WTC11 (cell line): ENCODE results near the gene BARX2. TPM values are rescaled to one million over a fixed set of nuclear protein-coding genes. Genes with fewer than 3 reads are reported as not detected.

Source experiments
- ATAC-seq: fragments of 200-7000 bp; cut with Tn5 transposase; 2 replicates; pipeline ENCODE4 v1.10.0; 2021; ENCODE audit warnings: mild to moderate bottlenecking, moderate library complexity
- CTCF ChIA-PET: fragments of 300-600 bp; sonication (Branson Sonifier 250); formaldehyde crosslinking; loops from one replicate; lab custom pipeline; 2021; ENCODE audit warnings: antibody characterized with exemption; lab: Charles Lee
- POLR2A ChIA-PET: fragments of 350-600 bp; sonication (Branson Sonifier 250); formaldehyde crosslinking; loops from one replicate; lab custom pipeline; 2021; ENCODE audit warnings: antibody characterized with exemption; lab: Charles Lee
- DNase-seq: peaks from one replicate; pipeline ENCODE4 v3.0.0; 2021; ENCODE audit warnings: low spot score
- H3K27ac Mint-ChIP-seq: 2 replicates; pipeline ENCODE4 v1.8.0; 2021; ENCODE audit warnings: mixed read lengths
- H3K27me3 Mint-ChIP-seq: 2 replicates; pipeline ENCODE4 v1.8.0; 2021; ENCODE audit warnings: low read depth, mild to moderate bottlenecking, moderate library complexity, mixed read lengths
- H3K36me3 Mint-ChIP-seq: 2 replicates; pipeline ENCODE4 v1.8.0; 2021; ENCODE audit warnings: mixed read lengths
- H3K4me1 Mint-ChIP-seq: 2 replicates; pipeline ENCODE4 v1.8.0; 2022; ENCODE audit warnings: mixed read lengths
- H3K4me3 Mint-ChIP-seq: 2 replicates; pipeline ENCODE4 v1.8.0; 2021; ENCODE audit warnings: mild to moderate bottlenecking, moderate library complexity, mixed read lengths
- H3K9me3 Mint-ChIP-seq: 2 replicates; pipeline ENCODE4 v1.8.0; 2021; ENCODE audit warnings: mixed read lengths
- AFF4 ChIP-seq: sonication (generic); formaldehyde crosslinking; IDR thresholded peaks from 2 replicates; pipeline ENCODE4 v1.8.1; 2023; ENCODE audit warnings: mild to moderate bottlenecking, missing genetic modification reagents, borderline replicate concordance
- ATF3 ChIP-seq: sonication (generic); formaldehyde crosslinking; conservative IDR thresholded peaks from 2 replicates; pipeline ENCODE4 v1.8.1; 2022; ENCODE audit warnings: mild to moderate bottlenecking, missing genetic modification reagents
- E2F1 ChIP-seq: sonication (generic); formaldehyde crosslinking; IDR thresholded peaks from 2 replicates; pipeline ENCODE4 v1.8.0; 2022; ENCODE audit warnings: mild to moderate bottlenecking, missing genetic modification reagents
- E2F5 ChIP-seq: sonication (generic); formaldehyde crosslinking; IDR thresholded peaks from 2 replicates; pipeline ENCODE4 v1.8.1; 2022; ENCODE audit warnings: mild to moderate bottlenecking, moderate library complexity, missing genetic modification reagents
- ESRRA ChIP-seq: sonication (generic); formaldehyde crosslinking; IDR thresholded peaks from 2 replicates; pipeline ENCODE4 v1.8.1; 2022; ENCODE audit warnings: mild to moderate bottlenecking, missing genetic modification reagents, borderline replicate concordance
- FOXJ3 ChIP-seq: sonication (generic); formaldehyde crosslinking; IDR thresholded peaks from 2 replicates; pipeline ENCODE4 v1.9.0; 2021; ENCODE audit warnings: missing genetic modification reagents, mild to moderate bottlenecking, borderline replicate concordance
- JAZF1 ChIP-seq: fragments of 250-450 bp; sonication (Bioruptor Pico); IDR thresholded peaks from 2 replicates; pipeline ENCODE4 v1.9.0; 2021; ENCODE audit warnings: moderate library complexity, mild to moderate bottlenecking, inconsistent platforms
- JUN ChIP-seq: sonication (generic); formaldehyde crosslinking; IDR thresholded peaks from 2 replicates; pipeline ENCODE4 v1.8.0; 2023; ENCODE audit warnings: mild to moderate bottlenecking, missing genetic modification reagents
- KAT7 ChIP-seq: sonication (generic); formaldehyde crosslinking; IDR thresholded peaks from 2 replicates; pipeline ENCODE4 v1.8.1; 2023; ENCODE audit warnings: missing genetic modification reagents, mild to moderate bottlenecking, borderline replicate concordance
- NR1H2 ChIP-seq: sonication (generic); formaldehyde crosslinking; IDR thresholded peaks from 2 replicates; pipeline ENCODE4 v1.9.0; 2021; ENCODE audit warnings: mild to moderate bottlenecking, moderate library complexity, missing genetic modification reagents
- OVOL2 ChIP-seq: fragments of 250-450 bp; sonication (Bioruptor Pico); IDR thresholded peaks from 2 replicates; pipeline ENCODE4 v1.9.0; 2021; ENCODE audit warnings: mild to moderate bottlenecking, borderline replicate concordance
- PRDM15 ChIP-seq: sonication (generic); formaldehyde crosslinking; IDR thresholded peaks from 2 replicates; pipeline ENCODE4 v1.8.0; 2022; ENCODE audit warnings: missing genetic modification reagents
- RORB ChIP-seq: fragments of 250-450 bp; sonication (Bioruptor Pico); IDR thresholded peaks from 2 replicates; pipeline ENCODE4 v1.9.0; 2021; ENCODE audit warnings: mild to moderate bottlenecking
- SP1 ChIP-seq: sonication (generic); formaldehyde crosslinking; conservative IDR thresholded peaks from 2 replicates; pipeline ENCODE4 v1.8.1; 2022; ENCODE audit warnings: missing genetic modification reagents
- TEAD4 ChIP-seq: sonication (generic); formaldehyde crosslinking; IDR thresholded peaks from 2 replicates; pipeline ENCODE4 v1.8.0; 2022; ENCODE audit warnings: mild to moderate bottlenecking, missing genetic modification reagents
- ZNF121 ChIP-seq: sonication (generic); formaldehyde crosslinking; IDR thresholded peaks from 2 replicates; pipeline ENCODE4 v1.8.0; 2023; ENCODE audit warnings: missing genetic modification reagents
- ZNF138 ChIP-seq: sonication (generic); formaldehyde crosslinking; conservative IDR thresholded peaks from 2 replicates; pipeline ENCODE4 v1.8.1; 2022; ENCODE audit warnings: mild to moderate bottlenecking, moderate library complexity, missing genetic modification reagents
- ZSCAN18 ChIP-seq: fragments of 250-450 bp; sonication (Bioruptor Pico); IDR thresholded peaks from 2 replicates; pipeline ENCODE4 v2.1.2; 2022; ENCODE audit warnings: mild to moderate bottlenecking, moderate library complexity
- total RNA-seq: library from RNA; stranded (reverse); gene quantifications from 3 replicates; pipeline ENCODE4 v1.2.3, GENCODE V29; 2021

The BARX2 gene
- total RNA-seq, 1 experiment from 2014 or later: not detected

- TF ChIP-seq AFF4 (no peak), JUN (no peak), PRDM15 (CRISPR knock-in tag) (no peak), ZNF121 (CRISPR knock-in tag) (no peak), JAZF1 (CRISPR knock-in tag) (no peak), ESRRA (CRISPR knock-in tag) (no peak), ZNF138 (no peak), ZSCAN18 (no peak), RORB (CRISPR knock-in tag) (no peak), SP1 (CRISPR knock-in tag) (no peak), E2F1 (CRISPR knock-in tag) (no peak), TEAD4 (CRISPR knock-in tag) (no peak), OVOL2 (CRISPR knock-in tag) (no peak), E2F5 (CRISPR knock-in tag) (no peak)
- TF ChIP-seq, all 79 proteins: peak for 0
Measured at GRCh38 chr11:129455101-129455500, 79.5 kb downstream of the BARX2 start (continued).

- ATAC-seq (no peak), DNase-seq (no peak)
- Mint-ChIP-seq H3K4me3 (no peak overlapping the region), H3K4me1 (peaks cover 42% of the 10 kb centered on the region), H3K27ac (no peak overlapping the region), H3K27me3 (peaks cover 8% of the 10 kb centered on the region; the same call in 1 of the 2 replicates), H3K36me3 (no peaks in the 10 kb centered on the region), H3K9me3 (peaks cover 4% of the 10 kb centered on the region)
- ChIA-PET POLR2A (no interaction called here), CTCF (interaction anchor here (0.6 to 2.3 kb wide), 4 partner anchors 27 to 294 kb away, joined by 3 to 9 read pairs (median 4); partner anchors contain the start of gene BARX2)
- TF ChIP-seq KAT7 (CRISPR knock-in tag) (no peak), E2F5 (CRISPR knock-in tag) (no peak), NR1H2 (no peak), ATF3 (no peak), AFF4 (no peak), FOXJ3 (CRISPR knock-in tag) (no peak)
Measured at GRCh38 chr11:129455756-129456655, 80.4 kb downstream of the BARX2 start.
